HepG2 (cell line): ENCODE data around the gene SNRNP48. TPM values are rescaled to one million over a fixed set of nuclear protein-coding genes. Genes with fewer than 3 reads are reported as not detected.

Experiments used
- AKNA ChIP-seq: sonication (generic); formaldehyde crosslinking; IDR thresholded peaks from 2 replicates; pipeline ENCODE4 v1.4.0; 2020; ENCODE audit warnings: missing genetic modification reagents, borderline replicate concordance
- ARID2 ChIP-seq: sonication (generic); formaldehyde crosslinking; IDR thresholded peaks from 2 replicates; pipeline ENCODE4 v1.8.1; 2022; ENCODE audit warnings: mild to moderate bottlenecking, missing genetic modification reagents, borderline replicate concordance
- HNRNPK ChIP-seq: fragments of 200-400 bp; formaldehyde crosslinking; IDR thresholded peaks from 2 replicates; pipeline ENCODE4 v1.6.1; 2018; ENCODE audit warnings: low read length, low read depth, moderate library complexity, mild to moderate bottlenecking; ENCODE audit not compliant: poor library complexity, severe bottlenecking
- HOXA7 ChIP-seq: sonication (generic); formaldehyde crosslinking; IDR thresholded peaks from 2 replicates; pipeline ENCODE4 v1.8.1; 2022; ENCODE audit warnings: mild to moderate bottlenecking, missing genetic modification reagents, moderate library complexity
- MAX ChIP-seq: IDR thresholded peaks from 2 replicates; pipeline ENCODE4 v1.6.1; 2012; ENCODE audit warnings: inconsistent platforms
- NFIB ChIP-seq: sonication (generic); formaldehyde crosslinking; IDR thresholded peaks from 2 replicates; pipeline ENCODE4 v1.9.0; 2021; ENCODE audit warnings: missing genetic modification reagents, mild to moderate bottlenecking, borderline replicate concordance
- POGZ ChIP-seq: sonication (generic); formaldehyde crosslinking; IDR thresholded peaks from 2 replicates; pipeline ENCODE4 v1.4.0; 2020; ENCODE audit warnings: mild to moderate bottlenecking, missing genetic modification reagents
- RARG ChIP-seq: sonication (generic); formaldehyde crosslinking; IDR thresholded peaks from 2 replicates; pipeline ENCODE4 v1.4.0; 2020; ENCODE audit warnings: low read depth, mild to moderate bottlenecking, missing genetic modification reagents
- TP53 ChIP-seq: sonication (generic); formaldehyde crosslinking; conservative IDR thresholded peaks from 2 replicates; pipeline ENCODE4 v1.4.0; 2020; ENCODE audit warnings: missing genetic modification reagents
- ZNF234 ChIP-seq: sonication (generic); formaldehyde crosslinking; conservative IDR thresholded peaks from 2 replicates; pipeline ENCODE4 v1.5.1; 2020; ENCODE audit warnings: mild to moderate bottlenecking, missing genetic modification reagents
- ZNF432 ChIP-seq: sonication (generic); formaldehyde crosslinking; IDR thresholded peaks from 2 replicates; pipeline ENCODE4 v1.5.0; 2020; ENCODE audit warnings: missing genetic modification reagents, mild to moderate bottlenecking, borderline replicate concordance
- ZNF460 ChIP-seq: sonication (generic); formaldehyde crosslinking; IDR thresholded peaks from 2 replicates; pipeline ENCODE4 v1.5.1; 2020; ENCODE audit warnings: missing genetic modification reagents, mild to moderate bottlenecking, borderline replicate concordance
- ZNF615 ChIP-seq: sonication (generic); formaldehyde crosslinking; IDR thresholded peaks from 2 replicates; pipeline ENCODE4 v1.5.0; 2020; ENCODE audit warnings: mild to moderate bottlenecking, missing genetic modification reagents, borderline replicate concordance
- ZNF83 ChIP-seq: sonication (generic); formaldehyde crosslinking; IDR thresholded peaks from 2 replicates; pipeline ENCODE4 v1.4.0; 2020; ENCODE audit warnings: missing genetic modification reagents, mild to moderate bottlenecking, borderline replicate concordance
- polyA plus RNA-seq, 8 experiments: library from polyadenylated mRNA; depleted of rRNA in 3 of 8; stranded (reverse) in 7 of 8; unstranded in 1 of 8; fragments of >200 nt; fragmentation: Illumina TruSeq in 4 of 8; extraction: Trizol in 4 of 8; gene quantifications; 2 replicates each; pipeline versions ENCODE4 v1.2.1 to v1.2.3, GENCODE V29; 2011 to 2016; ENCODE audit warnings: low read depth in 4 of 8, missing spikeins in 1 of 8, mixed read lengths in 1 of 8; ENCODE audit not compliant: insufficient read depth in 1 of 8
- total RNA-seq, 5 experiments: library from RNA; depleted of rRNA; stranded (reverse); fragments of >200 nt; fragmentation: Illumina TruSeq; extraction: Trizol; gene quantifications; 2 replicates each; pipeline ENCODE4 v1.2.3, GENCODE V29; 2016; ENCODE audit warnings: low read depth in 1 of 5
- TF ChIP-seq, protein P1 (sequence below): sonication (generic); formaldehyde crosslinking; IDR thresholded peaks from 2 replicates; pipeline ENCODE4 v1.4.0; 2020; ENCODE audit warnings: missing genetic modification reagents
- TF ChIP-seq, protein P2 (sequence below): sonication (generic); formaldehyde crosslinking; IDR thresholded peaks from 2 replicates; pipeline ENCODE4 v1.4.0; 2020; ENCODE audit warnings: missing genetic modification reagents, borderline replicate concordance

The SNRNP48 gene
- total and polyA plus RNA-seq, 2 of the 13 experiments (the other 11 are each of a cell fraction or from before 2014, with no cell fraction given), result 17.5 to 47.5 TPM

DNA sequence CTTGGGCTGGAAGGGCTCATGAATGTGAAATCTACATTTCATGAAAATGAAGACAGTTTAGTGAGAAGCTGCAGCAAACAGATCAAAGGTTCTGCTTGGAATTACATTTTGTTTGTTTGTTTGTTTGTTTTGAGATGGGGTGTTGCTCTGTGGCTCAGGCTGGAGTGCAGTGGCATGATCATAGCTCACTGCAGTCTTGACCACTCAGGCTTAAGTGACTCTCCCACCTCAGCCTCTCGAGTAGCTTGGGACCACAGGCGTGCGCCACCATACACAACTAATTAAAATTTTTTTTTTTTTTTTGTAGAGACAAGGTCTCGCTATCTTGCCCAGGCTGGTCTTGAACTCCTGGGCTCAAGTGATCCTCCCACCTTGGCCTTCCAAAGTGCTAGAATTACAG lies 42.7 kb upstream of the SNRNP48 start (continued):
- TF ChIP-seq POGZ (0 out of 2 replicates have a peak, but pooled peaks have one; percentile 20), AKNA (CRISPR knock-in tag) (no peak), MAX (no peak), ZNF460 (CRISPR knock-in tag) (peak; percentile 79; the same call in 1 of the 2 replicates), NFIB (no peak), RARG (CRISPR knock-in tag) (no peak), TP53 (CRISPR knock-in tag) (no peak), ZNF615 (CRISPR knock-in tag) (no peak), ZNF234 (CRISPR knock-in tag) (no peak), ZNF83 (no peak), HOXA7 (CRISPR knock-in tag) (no peak), ARID2 (CRISPR knock-in tag) (no peak), HNRNPK (no peak), ZNF432 (CRISPR knock-in tag) (no peak)
- TF ChIP-seq, protein P1, sequence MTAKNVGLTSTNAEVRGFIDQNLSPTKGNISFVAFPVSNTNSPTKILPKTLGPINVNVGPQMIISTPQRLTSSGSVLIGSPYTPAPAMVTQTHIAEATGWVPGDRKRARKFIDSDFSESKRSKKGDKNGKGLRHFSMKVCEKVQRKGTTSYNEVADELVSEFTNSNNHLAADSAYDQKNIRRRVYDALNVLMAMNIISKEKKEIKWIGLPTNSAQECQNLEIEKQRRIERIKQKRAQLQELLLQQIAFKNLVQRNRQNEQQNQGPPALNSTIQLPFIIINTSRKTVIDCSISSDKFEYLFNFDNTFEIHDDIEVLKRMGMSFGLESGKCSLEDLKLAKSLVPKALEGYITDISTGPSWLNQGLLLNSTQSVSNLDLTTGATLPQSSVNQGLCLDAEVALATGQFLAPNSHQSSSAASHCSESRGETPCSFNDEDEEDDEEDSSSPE (CRISPR knock-in tag), result no peak
- TF ChIP-seq, protein P2, sequence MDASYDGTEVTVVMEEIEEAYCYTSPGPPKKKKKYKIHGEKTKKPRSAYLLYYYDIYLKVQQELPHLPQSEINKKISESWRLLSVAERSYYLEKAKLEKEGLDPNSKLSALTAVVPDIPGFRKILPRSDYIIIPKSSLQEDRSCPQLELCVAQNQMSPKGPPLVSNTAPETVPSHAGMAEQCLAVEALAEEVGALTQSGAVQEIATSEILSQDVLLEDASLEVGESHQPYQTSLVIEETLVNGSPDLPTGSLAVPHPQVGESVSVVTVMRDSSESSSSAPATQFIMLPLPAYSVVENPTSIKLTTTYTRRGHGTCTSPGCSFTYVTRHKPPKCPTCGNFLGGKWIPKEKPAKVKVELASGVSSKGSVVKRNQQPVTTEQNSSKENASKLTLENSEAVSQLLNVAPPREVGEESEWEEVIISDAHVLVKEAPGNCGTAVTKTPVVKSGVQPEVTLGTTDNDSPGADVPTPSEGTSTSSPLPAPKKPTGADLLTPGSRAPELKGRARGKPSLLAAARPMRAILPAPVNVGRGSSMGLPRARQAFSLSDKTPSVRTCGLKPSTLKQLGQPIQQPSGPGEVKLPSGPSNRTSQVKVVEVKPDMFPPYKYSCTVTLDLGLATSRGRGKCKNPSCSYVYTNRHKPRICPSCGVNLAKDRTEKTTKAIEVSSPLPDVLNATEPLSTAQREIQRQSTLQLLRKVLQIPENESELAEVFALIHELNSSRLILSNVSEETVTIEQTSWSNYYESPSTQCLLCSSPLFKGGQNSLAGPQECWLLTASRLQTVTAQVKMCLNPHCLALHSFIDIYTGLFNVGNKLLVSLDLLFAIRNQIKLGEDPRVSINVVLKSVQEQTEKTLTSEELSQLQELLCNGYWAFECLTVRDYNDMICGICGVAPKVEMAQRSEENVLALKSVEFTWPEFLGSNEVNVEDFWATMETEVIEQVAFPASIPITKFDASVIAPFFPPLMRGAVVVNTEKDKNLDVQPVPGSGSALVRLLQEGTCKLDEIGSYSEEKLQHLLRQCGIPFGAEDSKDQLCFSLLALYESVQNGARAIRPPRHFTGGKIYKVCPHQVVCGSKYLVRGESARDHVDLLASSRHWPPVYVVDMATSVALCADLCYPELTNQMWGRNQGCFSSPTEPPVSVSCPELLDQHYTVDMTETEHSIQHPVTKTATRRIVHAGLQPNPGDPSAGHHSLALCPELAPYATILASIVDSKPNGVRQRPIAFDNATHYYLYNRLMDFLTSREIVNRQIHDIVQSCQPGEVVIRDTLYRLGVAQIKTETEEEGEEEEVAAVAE (CRISPR knock-in tag), result 0 out of 2 replicates have a peak, but pooled peaks have one; percentile 33
